Measurements from ENCODE around the gene UPB1.
A peak's percentile ranks its signal among the peaks of the same experiment; 100 is the strongest.

DNA sequence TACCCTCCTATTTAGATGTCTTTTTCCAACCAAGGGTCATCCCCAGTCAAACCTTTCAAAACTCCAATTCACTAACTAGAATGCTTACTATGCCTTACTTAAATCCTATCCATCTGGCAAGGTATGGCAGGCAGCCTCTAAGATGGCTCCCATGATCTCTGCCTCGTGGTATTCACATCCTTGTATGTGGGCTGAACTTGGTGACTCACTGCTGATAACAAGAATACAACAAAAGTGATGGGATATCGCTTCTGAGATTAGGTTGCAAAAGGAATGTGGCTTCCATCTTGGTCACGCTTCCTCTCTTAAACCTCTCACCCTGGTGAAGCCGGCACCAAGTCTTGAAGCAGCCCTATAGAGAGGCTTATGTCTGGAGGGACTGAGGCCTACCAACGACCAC is 29.6 kb upstream of the UPB1 start:
- TF ChIP-seq JUN (IDR thresholded peaks at IDR 0.05; ENCODE audit: borderline replicate concordance, low read depth, low read length), result no peak
- TF ChIP-seq JUN (CRISPR knock-in tag; IDR thresholded peaks at IDR 0.05; ENCODE audit: borderline replicate concordance), result no peak
- TF ChIP-seq SMARCB1 (IDR thresholded peaks at IDR 0.05; ENCODE audit: insufficient read length, low read depth), result no peak
- TF ChIP-seq ZNF551 (CRISPR knock-in tag; IDR thresholded peaks at IDR 0.05), result no peak
- no peak for TF ChIP-seq HMG20A (CRISPR knock-in tag; conservative IDR thresholded peaks at IDR 0.05)
- TF ChIP-seq POLR2A (conservative IDR thresholded peaks at IDR 0.05), result no peak
- TF ChIP-seq, protein P1, sequence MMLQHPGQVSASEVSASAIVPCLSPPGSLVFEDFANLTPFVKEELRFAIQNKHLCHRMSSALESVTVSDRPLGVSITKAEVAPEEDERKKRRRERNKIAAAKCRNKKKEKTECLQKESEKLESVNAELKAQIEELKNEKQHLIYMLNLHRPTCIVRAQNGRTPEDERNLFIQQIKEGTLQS (IDR thresholded peaks at IDR 0.05), result peak; percentile 56; the same call in 1 of the 2 replicates
- TF ChIP-seq, protein P1 (CRISPR knock-in tag; conservative IDR thresholded peaks at IDR 0.05), result no peak

All from K562 (cell line).